ENCODE data around the gene RASGRP2. TPM values are rescaled to one million over a fixed set of nuclear protein-coding genes. Genes with fewer than 3 reads are reported as not detected.

Gene RASGRP2
- total and polyA plus RNA-seq, 2 of the 8 experiments (the other 6 are each of a cell fraction or from before 2014, with no cell fraction given) = 40.6 to 45.7 TPM

Other genes with a start within 250 kb of the RASGRP2 start
- gene SLC22A11, start 188.2 kb downstream of the RASGRP2 start, total RNA-seq (2021; fragmentation: NEBNext Ultra II Directional; extraction: Animal tissue kit (Norgen Biotek cat#: 25700)) = not detected in 2 replicates
- gene SLC22A11, start 188.2 kb downstream of the RASGRP2 start, polyA plus RNA-seq (2011; rRNA removed) = 0.05 TPM in 1 of 2 replicates, not detected in the other
- not detected in 2 replicates for gene SLC22A12, start 152.9 kb downstream of the RASGRP2 start, total RNA-seq (2021; fragmentation: NEBNext Ultra II Directional; extraction: Animal tissue kit (Norgen Biotek cat#: 25700))
- not detected in 2 replicates for gene SLC22A12, start 152.9 kb downstream of the RASGRP2 start, polyA plus RNA-seq (2011; rRNA removed)
- 11.4 and 11.5 TPM in 2 replicates for gene NRXN2, start 20.9 kb downstream of the RASGRP2 start, total RNA-seq (2021; fragmentation: NEBNext Ultra II Directional; extraction: Animal tissue kit (Norgen Biotek cat#: 25700))
- 1.3 and 5.7 TPM in 2 replicates for gene NRXN2, start 20.9 kb downstream of the RASGRP2 start, polyA plus RNA-seq (2011; rRNA removed)
- 9.6 and 9.7 TPM in 2 replicates for gene PYGM, start 15.8 kb upstream of the RASGRP2 start, total RNA-seq (2021; fragmentation: NEBNext Ultra II Directional; extraction: Animal tissue kit (Norgen Biotek cat#: 25700))
- 10.0 and 15.2 TPM in 2 replicates for gene PYGM, start 15.8 kb upstream of the RASGRP2 start, polyA plus RNA-seq (2011; rRNA removed)
- gene SF1, start 34.4 kb upstream of the RASGRP2 start, total RNA-seq (2021; fragmentation: NEBNext Ultra II Directional; extraction: Animal tissue kit (Norgen Biotek cat#: 25700)) = 353 and 365 TPM in 2 replicates
- gene SF1, start 34.4 kb upstream of the RASGRP2 start, polyA plus RNA-seq (2011; rRNA removed) = 72.7 and 110 TPM in 2 replicates
- gene MAP4K2, start 59.1 kb upstream of the RASGRP2 start, total RNA-seq (2021; fragmentation: NEBNext Ultra II Directional; extraction: Animal tissue kit (Norgen Biotek cat#: 25700)) = 20.7 and 24.0 TPM in 2 replicates
- gene MAP4K2, start 59.1 kb upstream of the RASGRP2 start, polyA plus RNA-seq (2011; rRNA removed) = 20.1 and 25.3 TPM in 2 replicates
- 56.3 and 56.9 TPM in 2 replicates for gene MEN1, start 66.4 kb upstream of the RASGRP2 start, total RNA-seq (2021; fragmentation: NEBNext Ultra II Directional; extraction: Animal tissue kit (Norgen Biotek cat#: 25700))
- 47.2 and 78.5 TPM in 2 replicates for gene MEN1, start 66.4 kb upstream of the RASGRP2 start, polyA plus RNA-seq (2011; rRNA removed)
- gene CDC42BPG, start 100.5 kb upstream of the RASGRP2 start, total RNA-seq (2021; fragmentation: NEBNext Ultra II Directional; extraction: Animal tissue kit (Norgen Biotek cat#: 25700)) = 10.6 and 12.3 TPM in 2 replicates
- gene CDC42BPG, start 100.5 kb upstream of the RASGRP2 start, polyA plus RNA-seq (2011; rRNA removed) = 3.7 and 6.7 TPM in 2 replicates
- gene EHD1, start 134.5 kb upstream of the RASGRP2 start, total RNA-seq (2021; fragmentation: NEBNext Ultra II Directional; extraction: Animal tissue kit (Norgen Biotek cat#: 25700)) = 36.9 and 42.9 TPM in 2 replicates
- gene EHD1, start 134.5 kb upstream of the RASGRP2 start, polyA plus RNA-seq (2011; rRNA removed) = 31.5 and 54.0 TPM in 2 replicates
- 20.9 and 22.1 TPM in 2 replicates for gene ATG2A, start 173.1 kb upstream of the RASGRP2 start, total RNA-seq (2021; fragmentation: NEBNext Ultra II Directional; extraction: Animal tissue kit (Norgen Biotek cat#: 25700))
- 12.1 and 19.8 TPM in 2 replicates for gene ATG2A, start 173.1 kb upstream of the RASGRP2 start, polyA plus RNA-seq (2011; rRNA removed)
- 5.1 and 5.8 TPM in 2 replicates for gene PPP2R5B, start 180.5 kb upstream of the RASGRP2 start, total RNA-seq (2021; fragmentation: NEBNext Ultra II Directional; extraction: Animal tissue kit (Norgen Biotek cat#: 25700))
- 4.9 and 6.3 TPM in 2 replicates for gene PPP2R5B, start 180.5 kb upstream of the RASGRP2 start, polyA plus RNA-seq (2011; rRNA removed)
- 0.97 and 1.5 TPM in 2 replicates for gene GPHA2, start 191.8 kb upstream of the RASGRP2 start, total RNA-seq (2021; fragmentation: NEBNext Ultra II Directional; extraction: Animal tissue kit (Norgen Biotek cat#: 25700))
- 4.4 and 5.4 TPM in 2 replicates for gene GPHA2, start 191.8 kb upstream of the RASGRP2 start, polyA plus RNA-seq (2011; rRNA removed)
- not detected in 2 replicates for gene MAJIN, start 228.0 kb upstream of the RASGRP2 start, total RNA-seq (2021; fragmentation: NEBNext Ultra II Directional; extraction: Animal tissue kit (Norgen Biotek cat#: 25700))
- gene MAJIN, start 228.0 kb upstream of the RASGRP2 start, polyA plus RNA-seq (2011; rRNA removed) = not detected in 2 replicates